ENCODE data around the gene KRT81. TPM values are rescaled to one million over a fixed set of nuclear protein-coding genes. Genes with fewer than 3 reads are reported as not detected.

KRT81 gene
- total RNA-seq, 1 donor from 2014 or later, result not detected

GRCh38 chr12:52313461-52313860 is 22.1 kb upstream of the KRT81 start:
- Histone ChIP-seq H3K36me3 (no peaks in the 10 kb centered on the region), H3K27me3 (peaks cover 38% of the 10 kb centered on the region), H4K20me1 (ENCODE audit: low read depth) (no peaks in the 10 kb centered on the region), H2AFZ (replicated peaks) (no peak overlapping the region), H3K27ac (no peak overlapping the region), H3K4me1 (peaks cover 10% of the 10 kb centered on the region), H3K4me2 (no peak overlapping the region), H3F3A (ENCODE audit: low read depth) (no peaks in the 10 kb centered on the region), H3K4me3 (no peak overlapping the region), H3K79me2 (ENCODE audit: low read depth) (no peaks in the 10 kb centered on the region), H3K9me3 (ENCODE audit: low read depth) (no peaks in the 10 kb centered on the region), H3K9ac (no peak overlapping the region)
- Mint-ChIP-seq H3K27me3 (ENCODE audit: insufficient read depth, low read depth) (peaks cover 26% of the 10 kb centered on the region), H3K36me3 (no peaks in the 10 kb centered on the region), H3K4me3 (no peak overlapping the region), H3K4me1 (peaks cover 5% of the 10 kb centered on the region), H3K27ac (peak overlapping the region; percentile 14), H3K9me3 (no peaks in the 10 kb centered on the region)
- TF ChIP-seq EZH2phosphoT487 (IDR thresholded peaks at IDR 0.05), result no peak
- TF ChIP-seq, protein P1, sequence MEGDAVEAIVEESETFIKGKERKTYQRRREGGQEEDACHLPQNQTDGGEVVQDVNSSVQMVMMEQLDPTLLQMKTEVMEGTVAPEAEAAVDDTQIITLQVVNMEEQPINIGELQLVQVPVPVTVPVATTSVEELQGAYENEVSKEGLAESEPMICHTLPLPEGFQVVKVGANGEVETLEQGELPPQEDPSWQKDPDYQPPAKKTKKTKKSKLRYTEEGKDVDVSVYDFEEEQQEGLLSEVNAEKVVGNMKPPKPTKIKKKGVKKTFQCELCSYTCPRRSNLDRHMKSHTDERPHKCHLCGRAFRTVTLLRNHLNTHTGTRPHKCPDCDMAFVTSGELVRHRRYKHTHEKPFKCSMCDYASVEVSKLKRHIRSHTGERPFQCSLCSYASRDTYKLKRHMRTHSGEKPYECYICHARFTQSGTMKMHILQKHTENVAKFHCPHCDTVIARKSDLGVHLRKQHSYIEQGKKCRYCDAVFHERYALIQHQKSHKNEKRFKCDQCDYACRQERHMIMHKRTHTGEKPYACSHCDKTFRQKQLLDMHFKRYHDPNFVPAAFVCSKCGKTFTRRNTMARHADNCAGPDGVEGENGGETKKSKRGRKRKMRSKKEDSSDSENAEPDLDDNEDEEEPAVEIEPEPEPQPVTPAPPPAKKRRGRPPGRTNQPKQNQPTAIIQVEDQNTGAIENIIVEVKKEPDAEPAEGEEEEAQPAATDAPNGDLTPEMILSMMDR (IDR thresholded peaks at IDR 0.05), result no peak
- TF ChIP-seq EZH2 (IDR thresholded peaks at IDR 0.05), result no peak
- no peak for DNase-seq (ENCODE audit: low spot score)

DNA sequence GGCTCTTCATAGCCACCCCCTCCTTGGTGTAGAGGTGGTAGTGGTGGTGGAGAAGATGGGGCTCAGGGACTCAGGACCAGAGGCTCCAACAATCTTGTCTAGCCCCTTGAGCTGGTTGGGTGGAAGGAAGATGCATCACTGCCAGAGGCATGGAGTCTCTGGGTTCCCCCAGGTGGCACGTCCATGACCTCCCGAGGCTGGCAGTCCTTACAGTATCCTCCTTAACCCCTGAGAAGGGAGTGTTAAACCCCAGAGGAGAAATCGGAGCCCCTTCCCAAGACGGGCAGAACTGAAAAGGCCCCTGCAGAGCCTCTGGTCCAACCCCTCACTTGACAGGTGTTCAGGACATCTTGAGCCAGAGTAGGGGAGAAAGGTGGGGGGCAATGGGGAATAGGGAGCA is 20.8 kb upstream of the KRT81 start:
- H3K27me3 Mint-ChIP-seq (ENCODE audit: insufficient read depth, low read depth), result peaks cover 36% of the 10 kb centered on the region
- DNase-seq (ENCODE audit: low spot score), result no peak

DNA sequence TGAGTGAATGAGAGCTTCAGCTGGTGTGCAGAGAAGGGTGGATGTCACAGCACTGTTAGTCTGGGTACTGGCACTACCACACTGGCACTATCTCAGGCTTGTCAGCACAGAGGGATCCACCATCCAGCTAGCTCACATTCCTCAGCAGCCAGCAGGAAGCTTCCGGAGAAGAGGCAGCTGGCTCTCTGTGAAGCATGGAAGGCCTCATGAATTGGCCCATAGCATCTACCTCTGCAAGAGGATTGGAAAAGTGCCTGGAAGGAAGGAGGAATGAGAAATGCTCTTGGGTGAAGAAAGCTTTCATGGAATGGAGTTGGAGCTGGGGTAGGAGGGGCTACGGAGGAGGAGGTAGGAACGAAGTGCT is 19.9 kb upstream of the KRT81 start:
- H3K9me3 ChIP-seq (ENCODE audit: low read depth), result no peaks in the 10 kb centered on the region
- Mint-ChIP-seq H3K36me3 (no peaks in the 10 kb centered on the region), H3K4me3 (no peak overlapping the region), H3K27me3 (ENCODE audit: insufficient read depth, low read depth) (peaks cover 43% of the 10 kb centered on the region), H3K27ac (no peak overlapping the region), H3K4me1 (peaks cover 18% of the 10 kb centered on the region), H3K9me3 (no peaks in the 10 kb centered on the region)
- H3K79me2 ChIP-seq (ENCODE audit: low read depth), result no peaks in the 10 kb centered on the region
- H3F3A ChIP-seq (ENCODE audit: low read depth), result no peaks in the 10 kb centered on the region
- no peak overlapping the region for H2AFZ ChIP-seq (replicated peaks)
- H4K20me1 ChIP-seq (ENCODE audit: low read depth), result no peaks in the 10 kb centered on the region
- H3K9ac ChIP-seq, result no peak overlapping the region
- no peak overlapping the region for H3K4me2 ChIP-seq
- no peaks in the 10 kb centered on the region for H3K36me3 ChIP-seq
- H3K27ac ChIP-seq, result no peak overlapping the region
- H3K4me3 ChIP-seq, result no peak overlapping the region
- no peak for DNase-seq (ENCODE audit: low spot score)
- no peak for TF ChIP-seq EZH2phosphoT487 (IDR thresholded peaks at IDR 0.05)
- peaks cover 60% of the 10 kb centered on the region for H3K27me3 ChIP-seq
- H3K4me1 ChIP-seq, result peaks cover 15% of the 10 kb centered on the region

More for the DNA sequence above, 20.8 kb upstream of the KRT81 start:
- Histone ChIP-seq H2AFZ (replicated peaks) (no peak overlapping the region), H3F3A (ENCODE audit: low read depth) (no peaks in the 10 kb centered on the region), H3K79me2 (ENCODE audit: low read depth) (no peaks in the 10 kb centered on the region), H3K4me1 (peaks cover 15% of the 10 kb centered on the region), H4K20me1 (ENCODE audit: low read depth) (no peaks in the 10 kb centered on the region), H3K36me3 (no peaks in the 10 kb centered on the region), H3K9ac (no peak overlapping the region), H3K4me3 (no peak overlapping the region), H3K27ac (no peak overlapping the region), H3K9me3 (ENCODE audit: low read depth) (no peaks in the 10 kb centered on the region), H3K27me3 (peaks cover 52% of the 10 kb centered on the region), H3K4me2 (no peak overlapping the region)
- H3K27ac Mint-ChIP-seq, result no peak overlapping the region
- no peak overlapping the region for H3K4me3 Mint-ChIP-seq
- TF ChIP-seq, protein P1 (IDR thresholded peaks at IDR 0.05), result no peak
- TF ChIP-seq EZH2 (IDR thresholded peaks at IDR 0.05) (no peak), EZH2phosphoT487 (IDR thresholded peaks at IDR 0.05) (no peak)
- no peaks in the 10 kb centered on the region for H3K9me3 Mint-ChIP-seq
- peaks cover 15% of the 10 kb centered on the region for H3K4me1 Mint-ChIP-seq
- no peaks in the 10 kb centered on the region for H3K36me3 Mint-ChIP-seq

- H3K27ac Mint-ChIP-seq, result no peak overlapping the region
- no peak overlapping the region for H2AFZ ChIP-seq (replicated peaks)
- no peaks in the 10 kb centered on the region for H3K36me3 Mint-ChIP-seq
- no peak overlapping the region for H3K4me3 Mint-ChIP-seq
- H3K4me1 ChIP-seq, result peaks cover 15% of the 10 kb centered on the region
- no peaks in the 10 kb centered on the region for H3F3A ChIP-seq (ENCODE audit: low read depth)
- H3K27me3 Mint-ChIP-seq (ENCODE audit: insufficient read depth, low read depth), result peaks cover 45% of the 10 kb centered on the region
- no peak overlapping the region for H3K27ac ChIP-seq
- no peak overlapping the region for H3K4me3 ChIP-seq
- H3K9ac ChIP-seq, result no peak overlapping the region
- no peaks in the 10 kb centered on the region for H3K9me3 ChIP-seq (ENCODE audit: low read depth)
- no peak for DNase-seq (ENCODE audit: low spot score)
- no peak overlapping the region for H3K4me2 ChIP-seq
- no peaks in the 10 kb centered on the region for H3K9me3 Mint-ChIP-seq
- H3K27me3 ChIP-seq, result peaks cover 63% of the 10 kb centered on the region
- no peaks in the 10 kb centered on the region for H4K20me1 ChIP-seq (ENCODE audit: low read depth)
- TF ChIP-seq EZH2phosphoT487 (IDR thresholded peaks at IDR 0.05), result no peak
- TF ChIP-seq EZH2 (IDR thresholded peaks at IDR 0.05), result no peak
- TF ChIP-seq, protein P1 (IDR thresholded peaks at IDR 0.05), result no peak
- no peaks in the 10 kb centered on the region for H3K79me2 ChIP-seq (ENCODE audit: low read depth)
- H3K36me3 ChIP-seq, result no peaks in the 10 kb centered on the region
- peaks cover 18% of the 10 kb centered on the region for H3K4me1 Mint-ChIP-seq
Observed at GRCh38 chr12:52310622-52311284, 19.4 kb upstream of the KRT81 start.

Measured in neural progenitor cell (in vitro differentiated cells).